ENCODE results near the gene SOBP. TPM values are rescaled to one million over a fixed set of nuclear protein-coding genes. Genes with fewer than 3 reads are reported as not detected.

The SOBP gene
- total and polyA plus RNA-seq, 10 donors, result 0.87 to 7.8 (median 4.9) TPM

- Histone ChIP-seq H3K27ac (no peak overlapping the region), H3K4me1 (peaks cover 0 to 5% (median 0%) of the 10 kb centered on the region in 6 donors), H3K9me3 (no peaks in the 10 kb centered on the region), H3K27me3 (replicated peaks in 1 of 7) (no peaks in the 10 kb centered on the region), H3K36me3 (no peaks in the 10 kb centered on the region), H3K4me3 (no peak overlapping the region)
- WGBS, 5 donors, result 92 to 98% (median 96%) methylated on average over 7 of the region's 7 CpGs
- DNase-seq, result no peak
- TF ChIP-seq POLR2AphosphoS5 (IDR thresholded peaks at IDR 0.05) (no peak), POLR2A (IDR thresholded peaks at IDR 0.05) (no peak), CTCF (IDR thresholded peaks at IDR 0.05 in 8 of 11, conservative IDR thresholded peaks at IDR 0.05 in 3 of 11) (no peak)
- intact Hi-C loops (cut with DNase I; ENCODE audit: low total_unique reads), result no loop called here
Observed at GRCh38 chr6:107555449-107555848, 65.5 kb downstream of the SOBP start.

GRCh38 chr6:107556082-107556481, 66.2 kb downstream of the SOBP start:
- no peak for DNase-seq
- Histone ChIP-seq H3K27ac (no peak overlapping the region), H3K27me3 (replicated peaks in 1 of 7) (no peaks in the 10 kb centered on the region), H3K4me3 (no peak overlapping the region), H3K36me3 (no peaks in the 10 kb centered on the region), H3K9me3 (no peaks in the 10 kb centered on the region), H3K4me1 (no peaks in the 10 kb centered on the region)
- intact Hi-C loops (cut with DNase I; ENCODE audit: low total_unique reads), result no loop called here
- TF ChIP-seq CTCF (IDR thresholded peaks at IDR 0.05 in 8 of 11, conservative IDR thresholded peaks at IDR 0.05 in 3 of 11) (no peak), POLR2AphosphoS5 (IDR thresholded peaks at IDR 0.05) (no peak), POLR2A (IDR thresholded peaks at IDR 0.05) (no peak)

GRCh38 chr6:107557698-107558097, 67.8 kb downstream of the SOBP start:
- no peaks in the 10 kb centered on the region for H3K36me3 ChIP-seq
- no peaks in the 10 kb centered on the region for H3K4me1 ChIP-seq
- H3K27me3 ChIP-seq (replicated peaks in 1 of 7), result no peaks in the 10 kb centered on the region
- H3K4me3 ChIP-seq, result no peak overlapping the region
- no peak for TF ChIP-seq CTCF (IDR thresholded peaks at IDR 0.05 in 8 of 11, conservative IDR thresholded peaks at IDR 0.05 in 3 of 11)
- TF ChIP-seq POLR2A (IDR thresholded peaks at IDR 0.05), result no peak
- TF ChIP-seq POLR2AphosphoS5 (IDR thresholded peaks at IDR 0.05), result no peak
- intact Hi-C loops (cut with DNase I; ENCODE audit: low total_unique reads), result no loop called here
- no peaks in the 10 kb centered on the region for H3K9me3 ChIP-seq
- no peak overlapping the region for H3K27ac ChIP-seq
- no peak for DNase-seq

- Histone ChIP-seq H3K27ac (peak overlapping the region in 4 of 8 donors; percentile 15 to 54 (median 34)), H3K27me3 (replicated peaks in 1 of 7) (no peaks in the 10 kb centered on the region)
- intact Hi-C loops (cut with DNase I; ENCODE audit: low total_unique reads), result no loop called here
Observed at GRCh38 chr6:107560657-107561056, 70.7 kb downstream of the SOBP start.

More at GRCh38 chr6:107560657-107561056, 70.7 kb downstream of the SOBP start:
- DNase-seq, result no peak
- Histone ChIP-seq H3K4me1 (no peaks in the 10 kb centered on the region), H3K9me3 (no peaks in the 10 kb centered on the region), H3K36me3 (no peaks in the 10 kb centered on the region), H3K4me3 (no peak overlapping the region)
- no peak for TF ChIP-seq POLR2AphosphoS5 (IDR thresholded peaks at IDR 0.05)
- no peak for TF ChIP-seq POLR2A (IDR thresholded peaks at IDR 0.05)
- TF ChIP-seq CTCF (IDR thresholded peaks at IDR 0.05 in 8 of 11, conservative IDR thresholded peaks at IDR 0.05 in 3 of 11), result no peak
- 77 to 84% (median 80%) methylated on average over 4 of the region's 4 CpGs for WGBS, 5 donors
